B cell (primary cell): ENCODE measurements around the gene TBC1D22B. TPM values are rescaled to one million over a fixed set of nuclear protein-coding genes. Genes with fewer than 3 reads are reported as not detected.

Experiments used
- ATAC-seq: fragments of 200-7000 bp; cut with Tn5 transposase; one replicate; pipeline ENCODE4 v1.10.0; 2021; ENCODE audit warnings: low read depth, mild to moderate bottlenecking, moderate number of reproducible peaks, moderate library complexity
- CTCF ChIA-PET: fragments of 350-600 bp; sonication (Branson Sonifier 250); formaldehyde crosslinking; loops from one replicate; lab custom pipeline; 2021; ENCODE audit warnings: antibody characterized with exemption, inconsistent platforms; lab: Charles Lee
- POLR2A ChIA-PET: fragments of 350-600 bp; sonication (Branson Sonifier 250); formaldehyde crosslinking; loops from one replicate; lab custom pipeline; 2021; ENCODE audit warnings: antibody characterized with exemption; lab: Charles Lee
- DNase-seq: peaks from one replicate; pipeline ENCODE4 v3.0.0; 2013
- H2AFZ ChIP-seq: 2 replicates; pipeline ENCODE4 v1.6.1; 2012; ENCODE audit warnings: mild to moderate bottlenecking, low read depth, low read length; ENCODE audit not compliant: insufficient read depth, poor library complexity, severe bottlenecking
- H3K27ac ChIP-seq, 2 donors: 1 replicate in 1 of 2; 2 replicates in 1 of 2; pipeline ENCODE4 v1.5.1; 2012 to 2013; ENCODE audit warnings: low read length in 2 of 2, mild to moderate bottlenecking in 2 of 2, moderate library complexity in 1 of 2
- H3K27me3 ChIP-seq, 4 experiments: fragments of 200-600 bp in 1 of 4; sonication (generic) in 1 of 4; replicated peaks in 1 of 4; 1 replicate in 2 of 4; 2 replicates in 2 of 4; pipeline versions ENCODE4 v1.6.1 to v1.7.0; 2013 to 2016; ENCODE audit warnings: low read length in 3 of 4, mild to moderate bottlenecking in 2 of 4, mixed read lengths in 1 of 4, moderate library complexity in 1 of 4; ENCODE audit not compliant: insufficient read depth in 4 of 4, control insufficient read depth in 3 of 4; ENCODE audit errors: control extremely low read depth in 1 of 4
- H3K36me3 ChIP-seq, 2 experiments: replicated peaks in 1 of 2; 1 replicate in 1 of 2; 2 replicates in 1 of 2; pipeline versions ENCODE4 v1.6.1 to v1.7.1; 2013; ENCODE audit warnings: low read length in 1 of 2; ENCODE audit not compliant: insufficient read depth in 2 of 2, control insufficient read depth in 1 of 2; ENCODE audit errors: control extremely low read depth in 1 of 2, extremely low read depth in 1 of 2
- H3K4me1 ChIP-seq, 2 donors: fragments of 200-600 bp in 1 of 2; sonication (generic) in 1 of 2; 1 replicate in 1 of 2; 2 replicates in 1 of 2; pipeline versions ENCODE4 v1.5.1 to v1.6.1; 2013 to 2017; ENCODE audit warnings: low read length in 2 of 2; ENCODE audit not compliant: control insufficient read depth in 2 of 2, insufficient read depth in 2 of 2
- H3K4me2 ChIP-seq: replicated peaks from 2 replicates; pipeline ENCODE3; 2012; ENCODE audit warnings: mild to moderate bottlenecking, low read depth, low read length; ENCODE audit not compliant: poor library complexity, severe bottlenecking
- H3K4me3 ChIP-seq, 5 experiments: fragments of 200-600 bp in 1 of 5; sonication (generic) in 1 of 5; 1 replicate in 3 of 5; 2 replicates in 2 of 5; pipeline versions ENCODE4 v1.5.1 to v1.7.0; 2011 to 2016; ENCODE audit warnings: low read length in 4 of 5, mild to moderate bottlenecking in 4 of 5, low read depth in 2 of 5, control low read depth in 1 of 5, moderate library complexity in 1 of 5; ENCODE audit not compliant: insufficient read depth in 1 of 5; ENCODE audit errors: control extremely low read depth in 1 of 5, extremely low read depth in 1 of 5
- H3K79me2 ChIP-seq: fragments of 200-600 bp; sonication (generic); one replicate; pipeline ENCODE4 v1.6.0; 2016; ENCODE audit warnings: low read length; ENCODE audit not compliant: control insufficient read depth, insufficient read depth
- H3K9ac ChIP-seq: fragments of 200-600 bp; sonication (generic); 2 replicates; pipeline ENCODE4 v1.6.1; 2017; ENCODE audit warnings: mild to moderate bottlenecking, low read length, moderate library complexity
- H3K9me3 ChIP-seq, 3 donors: one replicate each; pipeline versions ENCODE4 v1.6.1 to v1.7.1; 2013; ENCODE audit warnings: low read length in 2 of 3; ENCODE audit not compliant: control insufficient read depth in 2 of 3, insufficient read depth in 1 of 3; ENCODE audit errors: control extremely low read depth in 1 of 3
- H4K20me1 ChIP-seq: 2 replicates; pipeline ENCODE4 v1.6.0; 2012; ENCODE audit warnings: mild to moderate bottlenecking, low read length; ENCODE audit not compliant: insufficient read depth, control insufficient read depth, poor library complexity, severe bottlenecking
- H3K27ac Mint-ChIP-seq: one replicate; pipeline ENCODE4 v1.8.0; 2021; ENCODE audit warnings: mixed read lengths
- H3K27me3 Mint-ChIP-seq: one replicate; pipeline ENCODE4 v1.8.0; 2021; ENCODE audit warnings: mixed read lengths
- H3K4me1 Mint-ChIP-seq: one replicate; pipeline ENCODE4 v1.8.0; 2021; ENCODE audit warnings: mixed read lengths
- H3K4me3 Mint-ChIP-seq: one replicate; pipeline ENCODE4 v1.8.0; 2021; ENCODE audit warnings: mixed read lengths
- H3K9me3 Mint-ChIP-seq: one replicate; pipeline ENCODE4 v1.8.0; 2022; ENCODE audit warnings: mixed read lengths; ENCODE audit not compliant: insufficient read depth
- CTCF ChIP-seq: fragments of 200-600 bp; IDR thresholded peaks from one replicate; pipeline ENCODE4 v1.8.0; 2022; ENCODE audit warnings: antibody characterized with exemption, mild to moderate bottlenecking
- EZH2 ChIP-seq: IDR thresholded peaks from 2 replicates; pipeline ENCODE4 v1.6.1; 2012; ENCODE audit warnings: borderline replicate concordance, low read depth, mild to moderate bottlenecking, moderate library complexity, low read length; ENCODE audit not compliant: insufficient read depth, poor library complexity, severe bottlenecking
- WGBS: methylation state at CpG from one replicate; pipeline ENCODE4 v1.1.5; 2013; ENCODE audit warnings: missing lambda C conversion rate; ENCODE audit not compliant: insufficient coverage; 5-methylcytosine and 5-hydroxymethylcytosine counted together
- intact Hi-C: fragments of 100-400 bp; cut with micrococcal nuclease; formaldehyde crosslinking; loops from one replicate; pipeline ENCODE4 v1.10.0; 2022
- polyA plus RNA-seq: library from polyadenylated mRNA; depleted of rRNA; stranded (reverse); fragments of >200 nt; gene quantifications from 2 replicates; pipeline ENCODE4 v1.2.3, GENCODE V29; 2012
- total RNA-seq, 2 donors: library from RNA; stranded (reverse); fragments of 120-200 nt in 1 of 2; gene quantifications; 1 replicate in 1 of 2; 2 replicates in 1 of 2; pipeline versions ENCODE4 v1.2.3 to v1.2.4, GENCODE V29; 2013 to 2022

Gene TBC1D22B
- total and polyA plus RNA-seq, 2 donors (not counting 1 experiment from before 2014, with no cell fraction given): 5.1 to 12.5 TPM

GRCh38 chr6:37347177-37347576 lies 89.6 kb downstream of the TBC1D22B start:
- no peaks in the 10 kb centered on the region for H3K9me3 Mint-ChIP-seq
- 92% methylated on average over 2 of the region's 3 CpGs for WGBS
- H3K9me3 ChIP-seq: no peaks in the 10 kb centered on the region
- intact Hi-C loops: no loop called here
- no peak overlapping the region for H3K4me2 ChIP-seq
- H3K4me3 Mint-ChIP-seq: no peak overlapping the region
- no peak for ATAC-seq
- H3K4me3 ChIP-seq: no peak overlapping the region
- H2AFZ ChIP-seq: no peak overlapping the region
- POLR2A ChIA-PET: no interaction called here
- H3K27me3 ChIP-seq: peaks cover 0 to 7% (median 3%) of the 10 kb centered on the region in 4 experiments
- no peak overlapping the region for H3K9ac ChIP-seq
- H3K27ac Mint-ChIP-seq: no peak overlapping the region
- peaks cover 9% of the 10 kb centered on the region for H3K27me3 Mint-ChIP-seq
- TF ChIP-seq EZH2 (no peak), CTCF (no peak)
- no peaks in the 10 kb centered on the region for H3K4me1 ChIP-seq
- CTCF ChIA-PET: no interaction called here
- DNase-seq: no peak
- no peaks in the 10 kb centered on the region for H3K4me1 Mint-ChIP-seq
- no peaks in the 10 kb centered on the region for H4K20me1 ChIP-seq
- H3K27ac ChIP-seq: no peak overlapping the region
- no peaks in the 10 kb centered on the region for H3K36me3 ChIP-seq
- H3K79me2 ChIP-seq: no peaks in the 10 kb centered on the region

- POLR2A ChIA-PET: no interaction called here
- intact Hi-C loops: no loop called here
- no peak for DNase-seq
- ATAC-seq: no peak
- H2AFZ ChIP-seq: no peak overlapping the region
- H3K27ac Mint-ChIP-seq: no peak overlapping the region
- H3K79me2 ChIP-seq: no peaks in the 10 kb centered on the region
- H3K4me1 ChIP-seq: no peaks in the 10 kb centered on the region
- no peak overlapping the region for H3K4me3 ChIP-seq
- H3K4me1 Mint-ChIP-seq: no peaks in the 10 kb centered on the region
- TF ChIP-seq CTCF (no peak), EZH2 (no peak)
- no peaks in the 10 kb centered on the region for H3K36me3 ChIP-seq
- no peaks in the 10 kb centered on the region for H3K9me3 ChIP-seq
- H3K9ac ChIP-seq: no peak overlapping the region
- no peaks in the 10 kb centered on the region for H4K20me1 ChIP-seq
- CTCF ChIA-PET: no interaction called here
- peaks cover 9% of the 10 kb centered on the region for H3K27me3 Mint-ChIP-seq
- no peaks in the 10 kb centered on the region for H3K9me3 Mint-ChIP-seq
- peaks cover 0 to 7% (median 3%) of the 10 kb centered on the region in 4 experiments for H3K27me3 ChIP-seq
- H3K4me3 Mint-ChIP-seq: no peak overlapping the region
- WGBS: 90% methylated on average over 3 of the region's 4 CpGs
- H3K27ac ChIP-seq: no peak overlapping the region
- no peak overlapping the region for H3K4me2 ChIP-seq
Observed at GRCh38 chr6:37347670-37348111, 90.1 kb downstream of the TBC1D22B start.
